Stimulated activated CD4-positive, alpha-beta T cell treated with anti-CD3 and anti-CD28 coated beads, Interleukin-4, amount 100 ng/mL, for 4 hours (primary cell): ENCODE measurements around the gene MSLN.
"Not testable (repeated sequence)": the region's sequence is repeated elsewhere in the genome, so short reads cannot be mapped to it uniquely, and the experiment has no call there.

Experiments
- DNase-seq, 2 experiments: peaks; one replicate each; pipeline ENCODE4 v3.0.0-alpha.2; 2020

The MSLN gene

GRCh38 chr16:761625-762513 is 1.3 kb downstream of the MSLN start:
- DNase-seq: no peak

GRCh38 chr16:762595-763268 is 2.2 kb downstream of the MSLN start:
- DNase-seq: no peak

GRCh38 chr16:763369-764183 is 3.0 kb downstream of the MSLN start:
- DNase-seq: no peak

- no peak for DNase-seq
Measured at GRCh38 chr16:764184-764750, 3.7 kb downstream of the MSLN start.

- no peak for DNase-seq
Measured at GRCh38 chr16:764848-765487, 4.4 kb downstream of the MSLN start.

GRCh38 chr16:765488-765865 is 4.9 kb downstream of the MSLN start:
- no peak for DNase-seq

- no peak for DNase-seq
Measured at GRCh38 chr16:766008-766819, 5.7 kb downstream of the MSLN start.

GRCh38 chr16:766820-767640 is 6.5 kb downstream of the MSLN start:
- DNase-seq: no peak

GRCh38 chr16:767743-768235 is 7.3 kb downstream of the MSLN start:
- no peak for DNase-seq

- DNase-seq: no peak
Measured at GRCh38 chr16:768428-768827, 7.9 kb downstream of the MSLN start.

GRCh38 chr16:769184-769784 is 8.8 kb downstream of the MSLN start:
- DNase-seq: no peak

GRCh38 chr16:769934-770333 is 9.4 kb downstream of the MSLN start:
- no peak for DNase-seq

- no peak for DNase-seq
Measured at GRCh38 chr16:770411-770810, 9.9 kb downstream of the MSLN start.

- no peak for DNase-seq
Measured at GRCh38 chr16:772959-773358, 12.4 kb downstream of the MSLN start.

- DNase-seq: no peak
Measured at GRCh38 chr16:774086-775001, 13.8 kb downstream of the MSLN start.

GRCh38 chr16:775236-775796 is 14.8 kb downstream of the MSLN start:
- DNase-seq: no peak

GRCh38 chr16:776298-776697 is 15.8 kb downstream of the MSLN start:
- DNase-seq: not testable (repeated sequence)

- DNase-seq: no peak
Measured at GRCh38 chr16:776824-777223, 16.3 kb downstream of the MSLN start.

- no peak for DNase-seq
Measured at GRCh38 chr16:777826-778225, 17.3 kb downstream of the MSLN start.
